ENCODE results near the gene TBX1. TPM values are rescaled to one million over a fixed set of nuclear protein-coding genes. Genes with fewer than 3 reads are reported as not detected.

The TBX1 gene
- total and polyA plus RNA-seq, 10 of the 15 experiments (the other 5 are each of a cell fraction or from before 2014, with no cell fraction given): not detected

DNA sequence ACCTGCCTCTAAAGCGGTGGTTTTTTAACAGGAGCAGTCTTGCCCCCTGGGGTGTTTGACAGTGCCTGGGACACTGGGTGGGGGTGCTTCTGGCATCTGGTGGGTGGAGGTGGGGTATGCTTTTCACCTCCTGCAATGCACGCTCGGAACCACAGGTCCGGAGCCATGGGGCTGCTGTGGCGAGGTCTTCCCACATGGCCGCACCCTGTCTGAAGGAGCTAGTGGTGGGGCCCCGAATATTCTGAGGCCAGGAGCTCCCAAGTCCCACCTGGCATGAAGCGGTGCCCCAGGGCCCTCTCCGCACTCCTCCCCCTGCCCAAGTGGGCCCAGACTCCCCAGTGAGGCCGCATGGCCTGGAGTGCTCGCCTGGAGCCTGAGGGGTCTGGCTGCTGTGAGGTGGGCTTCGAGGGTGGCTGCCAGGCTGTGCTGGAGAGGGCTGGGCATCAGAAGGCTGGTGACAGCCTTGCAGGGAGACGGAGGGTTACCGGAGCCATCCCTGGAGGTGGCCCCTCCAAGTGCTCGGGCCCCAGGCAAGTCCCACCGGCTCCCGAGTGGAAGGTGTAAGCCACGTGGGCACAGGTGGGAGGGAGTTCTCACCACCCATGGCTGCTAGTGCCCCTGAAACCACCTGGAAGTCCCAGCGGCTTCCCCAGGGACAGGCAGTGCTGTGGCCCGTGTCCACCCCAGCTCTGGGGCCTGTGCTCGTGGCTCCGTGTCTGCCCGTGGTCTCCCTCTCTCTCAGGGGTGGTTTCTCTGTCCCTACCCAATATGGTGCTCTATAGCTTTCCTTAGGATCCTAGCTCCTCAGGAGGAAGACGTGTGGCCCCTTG, 15.1 kb downstream of the TBX1 start:
- ChIA-PET POLR2A (interaction anchor here (1.2 kb wide), 1 partner anchor 80 kb away, joined by 4 read pairs; no protein-coding TSS in a partner anchor), CTCF (interaction anchor here (1.1 to 1.3 kb wide), 2 partner anchors 16 to 134 kb away, joined by 3 to 5 read pairs; no protein-coding TSS in a partner anchor), RAD21 (ENCODE audit: unreplicated experiment) (interaction anchor here (0.6 to 1.1 kb wide), 3 partner anchors 13 to 166 kb away, joined by 3 read pairs; partner anchors contain the start of genes COMT and TXNRD2), SMC1A (ENCODE audit: uncharacterized antibody, unreplicated experiment) (no interaction called here)
- Histone ChIP-seq H3K9me3 (replicated peaks; ENCODE audit: control insufficient read depth, insufficient read depth, low read length) (no peaks in the 10 kb centered on the region), H3K36me3 (ENCODE audit: control insufficient read depth in 2 of 2, insufficient read depth in 2 of 2, low read length in 1 of 2) (no peaks in the 10 kb centered on the region), H3K79me2 (ENCODE audit: control insufficient read depth, insufficient read depth, low read length) (no peaks in the 10 kb centered on the region), H3K27me3 (replicated peaks in 1 of 2; ENCODE audit: control insufficient read depth in 2 of 2, insufficient read depth in 2 of 2, low read length in 1 of 2) (peaks cover 0 to under 1% of the 10 kb centered on the region in 2 experiments; a peak in 2 of 4 replicates), H3K4me3 (no peak overlapping the region), H4K20me1 (ENCODE audit: control insufficient read depth, insufficient read depth) (no peaks in the 10 kb centered on the region; the same call in 1 of the 2 replicates), H3K27ac (ENCODE audit: control insufficient read depth, insufficient read depth) (no peak overlapping the region), H2AFZ (ENCODE audit: control insufficient read depth, low read depth, low read length) (no peak overlapping the region), H3K9ac (ENCODE audit: control insufficient read depth, insufficient read depth, low read length) (no peak overlapping the region), H3K4me2 (ENCODE audit: control insufficient read depth, insufficient read depth) (no peak overlapping the region), H3K4me1 (ENCODE audit: control insufficient read depth, insufficient read depth, low read length) (peaks cover 9% of the 10 kb centered on the region)
- ATAC-seq: peak; percentile 35
- no peak for DNase-seq (ENCODE audit: low read depth, low spot score)
- intact Hi-C loops (cut with micrococcal nuclease; ENCODE audit: unreplicated experiment) (no loop called here), in situ Hi-C loops (cut with MboI) (no loop called here)
- BruUV-seq (replicated peaks): no TSS peak
- 37% methylated on average over 24 of the region's 24 CpGs for WGBS (ENCODE audit: insufficient coverage, insufficient replicate concordance, low lambda C conversion rate, missing lambda C conversion rate)
- no peak for FAIRE-seq
- TF ChIP-seq, protein P1, sequence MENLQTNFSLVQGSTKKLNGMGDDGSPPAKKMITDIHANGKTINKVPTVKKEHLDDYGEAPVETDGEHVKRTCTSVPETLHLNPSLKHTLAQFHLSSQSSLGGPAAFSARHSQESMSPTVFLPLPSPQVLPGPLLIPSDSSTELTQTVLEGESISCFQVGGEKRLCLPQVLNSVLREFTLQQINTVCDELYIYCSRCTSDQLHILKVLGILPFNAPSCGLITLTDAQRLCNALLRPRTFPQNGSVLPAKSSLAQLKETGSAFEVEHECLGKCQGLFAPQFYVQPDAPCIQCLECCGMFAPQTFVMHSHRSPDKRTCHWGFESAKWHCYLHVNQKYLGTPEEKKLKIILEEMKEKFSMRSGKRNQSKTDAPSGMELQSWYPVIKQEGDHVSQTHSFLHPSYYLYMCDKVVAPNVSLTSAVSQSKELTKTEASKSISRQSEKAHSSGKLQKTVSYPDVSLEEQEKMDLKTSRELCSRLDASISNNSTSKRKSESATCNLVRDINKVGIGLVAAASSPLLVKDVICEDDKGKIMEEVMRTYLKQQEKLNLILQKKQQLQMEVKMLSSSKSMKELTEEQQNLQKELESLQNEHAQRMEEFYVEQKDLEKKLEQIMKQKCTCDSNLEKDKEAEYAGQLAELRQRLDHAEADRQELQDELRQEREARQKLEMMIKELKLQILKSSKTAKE (IDR thresholded peaks at IDR 0.05; ENCODE audit: low read depth, poor library complexity, severe bottlenecking): no peak
- TF ChIP-seq TCF3 (IDR thresholded peaks at IDR 0.05; ENCODE audit: borderline replicate concordance, insufficient read depth, low read depth, low read length) (no peak), CBX5 (IDR thresholded peaks at IDR 0.05; ENCODE audit: low read depth) (no peak), SMC3 (IDR thresholded peaks at IDR 0.05; ENCODE audit: borderline replicate concordance, low read length) (no peak), MYC (IDR thresholded peaks at IDR 0.05; ENCODE audit: insufficient read depth, insufficient read length, insufficient replicate concordance, low read length, severe bottlenecking) (no peak), STAT3 (IDR thresholded peaks at IDR 0.05; ENCODE audit: low read depth, low read length) (no peak), MXI1 (IDR thresholded peaks at IDR 0.05; ENCODE audit: low read depth, low read length) (no peak), RAD51 (IDR thresholded peaks at IDR 0.05) (no peak), FOXK2 (IDR thresholded peaks at IDR 0.05) (no peak), DPF2 (IDR thresholded peaks at IDR 0.05) (no peak), ZZZ3 (IDR thresholded peaks at IDR 0.05; ENCODE audit: control insufficient read depth, insufficient read length, low read depth) (no peak)
- TF ChIP-seq, protein P2, sequence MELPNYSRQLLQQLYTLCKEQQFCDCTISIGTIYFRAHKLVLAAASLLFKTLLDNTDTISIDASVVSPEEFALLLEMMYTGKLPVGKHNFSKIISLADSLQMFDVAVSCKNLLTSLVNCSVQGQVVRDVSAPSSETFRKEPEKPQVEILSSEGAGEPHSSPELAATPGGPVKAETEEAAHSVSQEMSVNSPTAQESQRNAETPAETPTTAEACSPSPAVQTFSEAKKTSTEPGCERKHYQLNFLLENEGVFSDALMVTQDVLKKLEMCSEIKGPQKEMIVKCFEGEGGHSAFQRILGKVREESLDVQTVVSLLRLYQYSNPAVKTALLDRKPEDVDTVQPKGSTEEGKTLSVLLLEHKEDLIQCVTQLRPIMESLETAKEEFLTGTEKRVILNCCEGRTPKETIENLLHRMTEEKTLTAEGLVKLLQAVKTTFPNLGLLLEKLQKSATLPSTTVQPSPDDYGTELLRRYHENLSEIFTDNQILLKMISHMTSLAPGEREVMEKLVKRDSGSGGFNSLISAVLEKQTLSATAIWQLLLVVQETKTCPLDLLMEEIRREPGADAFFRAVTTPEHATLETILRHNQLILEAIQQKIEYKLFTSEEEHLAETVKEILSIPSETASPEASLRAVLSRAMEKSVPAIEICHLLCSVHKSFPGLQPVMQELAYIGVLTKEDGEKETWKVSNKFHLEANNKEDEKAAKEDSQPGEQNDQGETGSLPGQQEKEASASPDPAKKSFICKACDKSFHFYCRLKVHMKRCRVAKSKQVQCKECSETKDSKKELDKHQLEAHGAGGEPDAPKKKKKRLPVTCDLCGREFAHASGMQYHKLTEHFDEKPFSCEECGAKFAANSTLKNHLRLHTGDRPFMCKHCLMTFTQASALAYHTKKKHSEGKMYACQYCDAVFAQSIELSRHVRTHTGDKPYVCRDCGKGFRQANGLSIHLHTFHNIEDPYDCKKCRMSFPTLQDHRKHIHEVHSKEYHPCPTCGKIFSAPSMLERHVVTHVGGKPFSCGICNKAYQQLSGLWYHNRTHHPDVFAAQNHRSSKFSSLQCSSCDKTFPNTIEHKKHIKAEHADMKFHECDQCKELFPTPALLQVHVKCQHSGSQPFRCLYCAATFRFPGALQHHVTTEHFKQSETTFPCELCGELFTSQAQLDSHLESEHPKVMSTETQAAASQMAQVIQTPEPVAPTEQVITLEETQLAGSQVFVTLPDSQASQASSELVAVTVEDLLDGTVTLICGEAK (IDR thresholded peaks at IDR 0.05; ENCODE audit: borderline replicate concordance): no peak
- TF ChIP-seq, protein P3, sequence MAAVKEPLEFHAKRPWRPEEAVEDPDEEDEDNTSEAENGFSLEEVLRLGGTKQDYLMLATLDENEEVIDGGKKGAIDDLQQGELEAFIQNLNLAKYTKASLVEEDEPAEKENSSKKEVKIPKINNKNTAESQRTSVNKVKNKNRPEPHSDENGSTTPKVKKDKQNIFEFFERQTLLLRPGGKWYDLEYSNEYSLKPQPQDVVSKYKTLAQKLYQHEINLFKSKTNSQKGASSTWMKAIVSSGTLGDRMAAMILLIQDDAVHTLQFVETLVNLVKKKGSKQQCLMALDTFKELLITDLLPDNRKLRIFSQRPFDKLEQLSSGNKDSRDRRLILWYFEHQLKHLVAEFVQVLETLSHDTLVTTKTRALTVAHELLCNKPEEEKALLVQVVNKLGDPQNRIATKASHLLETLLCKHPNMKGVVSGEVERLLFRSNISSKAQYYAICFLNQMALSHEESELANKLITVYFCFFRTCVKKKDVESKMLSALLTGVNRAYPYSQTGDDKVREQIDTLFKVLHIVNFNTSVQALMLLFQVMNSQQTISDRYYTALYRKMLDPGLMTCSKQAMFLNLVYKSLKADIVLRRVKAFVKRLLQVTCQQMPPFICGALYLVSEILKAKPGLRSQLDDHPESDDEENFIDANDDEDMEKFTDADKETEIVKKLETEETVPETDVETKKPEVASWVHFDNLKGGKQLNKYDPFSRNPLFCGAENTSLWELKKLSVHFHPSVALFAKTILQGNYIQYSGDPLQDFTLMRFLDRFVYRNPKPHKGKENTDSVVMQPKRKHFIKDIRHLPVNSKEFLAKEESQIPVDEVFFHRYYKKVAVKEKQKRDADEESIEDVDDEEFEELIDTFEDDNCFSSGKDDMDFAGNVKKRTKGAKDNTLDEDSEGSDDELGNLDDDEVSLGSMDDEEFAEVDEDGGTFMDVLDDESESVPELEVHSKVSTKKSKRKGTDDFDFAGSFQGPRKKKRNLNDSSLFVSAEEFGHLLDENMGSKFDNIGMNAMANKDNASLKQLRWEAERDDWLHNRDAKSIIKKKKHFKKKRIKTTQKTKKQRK (IDR thresholded peaks at IDR 0.05; ENCODE audit: low read depth, low read length): no peak
